SK-N-SH (cell line): ENCODE data around the gene SNRK. TPM values are rescaled to one million over a fixed set of nuclear protein-coding genes. Genes with fewer than 3 reads are reported as not detected.

ENCODE experiments used
- CTCF ChIA-PET: fragments of 300-600, 350-600 bp; formaldehyde crosslinking; extraction: SDS; loops from one replicate; lab custom pipeline; 2021; lab: Yijun Ruan, JAX
- POLR2A ChIA-PET: fragments of 350-600 bp; sonication (Branson Sonifier 250); formaldehyde crosslinking; extraction: SDS; loops from one replicate; lab custom pipeline; 2020; ENCODE audit warnings: antibody characterized with exemption, inconsistent platforms; lab: Yijun Ruan, JAX
- DNase-seq: peaks from one replicate; pipeline ENCODE4 v3.0.0; 2012
- H2AFZ ChIP-seq: fragments of 200-600 bp; sonication (generic); 2 replicates; pipeline ENCODE4 v1.8.1; 2016; ENCODE audit warnings: antibody characterized with exemption, mild to moderate bottlenecking, low read depth
- H3F3A ChIP-seq: fragments of 200-600 bp; sonication (generic); replicated peaks from 2 replicates; pipeline ENCODE3; 2016; ENCODE audit warnings: antibody characterized with exemption, mild to moderate bottlenecking; ENCODE audit not compliant: insufficient read depth
- H3K27ac ChIP-seq, 2 experiments: fragments of 200-500 bp in 1 of 2; fragments of 200-600 bp in 1 of 2; sonication (Bioruptor generic) in 1 of 2; sonication (generic), shearing (Covaris generic) in 1 of 2; 2 replicates each; pipeline versions ENCODE4 v1.5.1 to v1.6.1; 2014 to 2016; ENCODE audit warnings: low read depth in 2 of 2, inconsistent platforms in 1 of 2, low read length in 1 of 2, mild to moderate bottlenecking in 1 of 2, mixed read lengths in 1 of 2
- H3K27me3 ChIP-seq: fragments of 200-600 bp; sonication (generic), shearing (Covaris generic); 2 replicates; pipeline ENCODE4 v1.6.1; 2016; ENCODE audit warnings: mixed run types; ENCODE audit not compliant: insufficient read depth
- H3K36me3 ChIP-seq, 2 experiments: fragments of 200-500 bp in 1 of 2; fragments of 200-600 bp in 1 of 2; sonication (Bioruptor generic) in 1 of 2; sonication (generic) in 1 of 2; replicated peaks in 1 of 2; 2 replicates each; pipeline versions ENCODE3 to v1.5.1; 2014 to 2016; ENCODE audit warnings: low read length in 1 of 2, mild to moderate bottlenecking in 1 of 2; ENCODE audit not compliant: insufficient read depth in 2 of 2, control insufficient read depth in 1 of 2
- H3K4me1 ChIP-seq, 2 experiments: fragments of 200-500 bp in 1 of 2; fragments of 200-600 bp in 1 of 2; sonication (Bioruptor generic) in 1 of 2; sonication (generic), shearing (Covaris generic) in 1 of 2; 2 replicates each; pipeline versions ENCODE4 v1.5.1 to v1.6.1; 2014 to 2016; ENCODE audit warnings: low read depth in 1 of 2, low read length in 1 of 2, mixed run types in 1 of 2; ENCODE audit not compliant: insufficient read depth in 2 of 2, control insufficient read depth in 1 of 2
- H3K4me2 ChIP-seq: fragments of 200-600 bp; sonication (generic), shearing (Covaris generic); 2 replicates; pipeline ENCODE4 v1.6.1; 2017; ENCODE audit warnings: mixed run types
- H3K4me3 ChIP-seq, 2 experiments: fragments of 200-500 bp in 1 of 2; fragments of 200-600 bp in 1 of 2; sonication (Bioruptor generic) in 1 of 2; sonication (generic), shearing (Covaris generic) in 1 of 2; 2 replicates each; pipeline versions ENCODE4 v1.5.1 to v1.8.1; 2014 to 2016; ENCODE audit warnings: low read depth in 2 of 2, inconsistent platforms in 1 of 2, low read length in 1 of 2, mild to moderate bottlenecking in 1 of 2, mixed read lengths in 1 of 2, moderate library complexity in 1 of 2
- H3K79me2 ChIP-seq: fragments of 200-600 bp; sonication (generic); 2 replicates; pipeline ENCODE4 v1.8.1; 2017; ENCODE audit warnings: mild to moderate bottlenecking; ENCODE audit not compliant: insufficient read depth
- H3K9ac ChIP-seq: fragments of 200-600 bp; sonication (generic); 2 replicates; pipeline ENCODE4 v1.6.1; 2017; ENCODE audit warnings: mixed run types
- H3K9me2 ChIP-seq: fragments of 200-600 bp; sonication (generic); 2 replicates; pipeline ENCODE4 v1.6.1; 2017; ENCODE audit warnings: mixed run types
- H3K9me3 ChIP-seq: fragments of 200-600 bp; sonication (generic); 2 replicates; pipeline ENCODE4 v1.6.1; 2017; ENCODE audit warnings: mixed run types, mild to moderate bottlenecking, moderate library complexity
- H4K20me1 ChIP-seq: fragments of 200-600 bp; sonication (generic); 2 replicates; pipeline ENCODE4 v1.6.1; 2017; ENCODE audit warnings: mild to moderate bottlenecking, mixed run types; ENCODE audit not compliant: insufficient read depth
- CHD2 ChIP-seq: fragments of 150-350 bp; IDR thresholded peaks from 2 replicates; pipeline ENCODE4 v1.6.1; 2018; ENCODE audit warnings: low read length; ENCODE audit not compliant: partially characterized antibody
- ELF1 ChIP-seq: IDR thresholded peaks from 2 replicates; pipeline ENCODE4 v1.4.0; 2012
- EZH2phosphoT487 ChIP-seq: fragments of 200-600 bp; sonication (generic); IDR thresholded peaks from 2 replicates; pipeline ENCODE4 v1.6.1; 2017; ENCODE audit warnings: low read depth, mixed run types, mild to moderate bottlenecking, antibody characterized with exemption, moderate library complexity, borderline replicate concordance
- FOSL2 ChIP-seq: IDR thresholded peaks from 2 replicates; pipeline ENCODE4 v1.4.0; 2012; ENCODE audit warnings: low read depth, mild to moderate bottlenecking, moderate library complexity, borderline replicate concordance
- FOXJ3 ChIP-seq: sonication (generic); formaldehyde crosslinking; IDR thresholded peaks from 2 replicates; pipeline ENCODE4 v1.5.1; 2020; ENCODE audit warnings: mild to moderate bottlenecking, missing genetic modification reagents
- FOXM1 ChIP-seq: IDR thresholded peaks from 2 replicates; pipeline ENCODE4 v1.4.0; 2012; ENCODE audit warnings: low read depth, mild to moderate bottlenecking
- GABPA ChIP-seq: IDR thresholded peaks from 2 replicates; pipeline ENCODE4 v1.4.0; 2012; ENCODE audit warnings: low read depth, mild to moderate bottlenecking
- GATA2 ChIP-seq: sonication (generic); formaldehyde crosslinking; IDR thresholded peaks from 2 replicates; pipeline ENCODE4 v1.5.0; 2020; ENCODE audit warnings: mild to moderate bottlenecking, missing genetic modification reagents
- JUND ChIP-seq: IDR thresholded peaks from 2 replicates; pipeline ENCODE4 v1.4.0; 2012
- MAX ChIP-seq: IDR thresholded peaks from 2 replicates; pipeline ENCODE4 v1.4.0; 2012; ENCODE audit warnings: low read depth
- PBX3 ChIP-seq: IDR thresholded peaks from 2 replicates; pipeline ENCODE4; 2012
- RXRA ChIP-seq: IDR thresholded peaks from 2 replicates; pipeline ENCODE4 v1.4.0; 2012; ENCODE audit warnings: low read depth, mild to moderate bottlenecking, borderline replicate concordance
- SIN3A ChIP-seq: IDR thresholded peaks from 2 replicates; pipeline ENCODE4 v1.6.1; 2012; ENCODE audit warnings: low read depth, mild to moderate bottlenecking, low read length, moderate library complexity, borderline replicate concordance
- TAF1 ChIP-seq: IDR thresholded peaks from 2 replicates; pipeline ENCODE4 v1.6.1; 2012; ENCODE audit warnings: low read depth, mild to moderate bottlenecking, low read length, moderate library complexity, borderline replicate concordance
- TCF12 ChIP-seq: IDR thresholded peaks from 2 replicates; pipeline ENCODE4 v1.4.0; 2012
- TEAD4 ChIP-seq: IDR thresholded peaks from 2 replicates; pipeline ENCODE4 v1.4.0; 2012; ENCODE audit warnings: mild to moderate bottlenecking, borderline replicate concordance; ENCODE audit not compliant: insufficient read depth
- USF1 ChIP-seq: IDR thresholded peaks from 2 replicates; pipeline ENCODE4 v1.4.0; 2012; ENCODE audit warnings: low read depth, borderline replicate concordance
- USF2 ChIP-seq: fragments of 150-350 bp; IDR thresholded peaks from 2 replicates; pipeline ENCODE4 v1.6.1; 2017; ENCODE audit warnings: antibody characterized with exemption, low read length, low read depth, borderline replicate concordance
- YY1 ChIP-seq: IDR thresholded peaks from 2 replicates; pipeline ENCODE4 v1.4.0; 2012; ENCODE audit warnings: low read depth, mild to moderate bottlenecking
- ZBTB33 ChIP-seq: IDR thresholded peaks from 2 replicates; pipeline ENCODE4 v1.4.0; 2012; ENCODE audit warnings: low read depth, borderline replicate concordance
- WGBS: methylation state at CpG from one replicate; pipeline ENCODE4 v1.1.6; 2017; ENCODE audit warnings: low lambda C conversion rate; 5-methylcytosine and 5-hydroxymethylcytosine counted together
- polyA plus RNA-seq, 3 experiments: library from polyadenylated mRNA; depleted of rRNA; stranded (reverse); fragments of >200 nt; gene quantifications; 2 replicates each; pipeline ENCODE4 v1.2.3, GENCODE V29; 2012

The SNRK gene
- polyA plus RNA-seq, 1 of the 3 experiments (the other 2 are of a cell fraction): 3.6 TPM

GRCh38 chr3:43363621-43364266 lies 77.4 kb downstream of the SNRK start:
- Histone ChIP-seq H3K27ac (no peak overlapping the region), H3K4me3 (no peak overlapping the region), H3K79me2 (no peaks in the 10 kb centered on the region), H3K4me2 (no peak overlapping the region), H2AFZ (no peak overlapping the region), H3K9me2 (no peaks in the 10 kb centered on the region), H3F3A (no peaks in the 10 kb centered on the region), H3K36me3 (no peaks in the 10 kb centered on the region), H3K27me3 (no peaks in the 10 kb centered on the region), H3K9me3 (no peaks in the 10 kb centered on the region), H3K9ac (no peak overlapping the region), H3K4me1 (no peaks in the 10 kb centered on the region; a peak in 1 of 4 replicates), H4K20me1 (no peaks in the 10 kb centered on the region)
- POLR2A ChIA-PET: no interaction called here
- 85% methylated on average over 16 of the region's 26 CpGs for WGBS
- CTCF ChIA-PET: no interaction called here
- DNase-seq: no peak
- TF ChIP-seq SIN3A: no peak
- no peak for TF ChIP-seq JUND
- TF ChIP-seq TCF12: no peak
- no peak for TF ChIP-seq FOXM1
- no peak for TF ChIP-seq FOXJ3 (CRISPR knock-in tag)

GRCh38 chr3:43364494-43364893 lies 78.2 kb downstream of the SNRK start:
- Histone ChIP-seq H3K4me1 (no peaks in the 10 kb centered on the region; a peak in 1 of 4 replicates), H3F3A (no peaks in the 10 kb centered on the region), H3K9me2 (no peaks in the 10 kb centered on the region), H3K36me3 (no peaks in the 10 kb centered on the region), H3K9ac (no peak overlapping the region), H3K27ac (no peak overlapping the region), H2AFZ (no peak overlapping the region), H3K4me3 (no peak overlapping the region), H3K9me3 (no peaks in the 10 kb centered on the region), H3K27me3 (no peaks in the 10 kb centered on the region), H3K79me2 (no peaks in the 10 kb centered on the region), H4K20me1 (no peaks in the 10 kb centered on the region), H3K4me2 (no peak overlapping the region)
- WGBS: 97% methylated on average over 13 of the region's 14 CpGs
- ChIA-PET CTCF (no interaction called here), POLR2A (no interaction called here)
- TF ChIP-seq CHD2: no peak
- TF ChIP-seq GATA2: no peak
- TF ChIP-seq FOXM1: no peak
- no peak for TF ChIP-seq EZH2phosphoT487
- TF ChIP-seq RXRA: no peak
- no peak for TF ChIP-seq ELF1
- no peak for TF ChIP-seq FOSL2
- no peak for TF ChIP-seq TAF1
- no peak for TF ChIP-seq JUND
- no peak for TF ChIP-seq PBX3
- no peak for TF ChIP-seq GABPA
- no peak for TF ChIP-seq YY1
- no peak for TF ChIP-seq USF1
- TF ChIP-seq TEAD4: no peak
- TF ChIP-seq MAX: no peak
- TF ChIP-seq ZBTB33: no peak
- TF ChIP-seq USF2: no peak
- DNase-seq: no peak
